HG03039 (cell line): ENCODE measurements around the gene ATP1A1.
A peak's percentile ranks its signal among the peaks of the same experiment; 100 is the strongest.

ENCODE experiments used
- ATAC-seq: cut with Tn5 transposase; IDR thresholded peaks from one replicate; pipeline ENCODE4 v1.9.1; 2021; ENCODE audit warnings: mild to moderate bottlenecking, moderate library complexity; ENCODE audit not compliant: unreplicated experiment

ATP1A1 gene

DNA sequence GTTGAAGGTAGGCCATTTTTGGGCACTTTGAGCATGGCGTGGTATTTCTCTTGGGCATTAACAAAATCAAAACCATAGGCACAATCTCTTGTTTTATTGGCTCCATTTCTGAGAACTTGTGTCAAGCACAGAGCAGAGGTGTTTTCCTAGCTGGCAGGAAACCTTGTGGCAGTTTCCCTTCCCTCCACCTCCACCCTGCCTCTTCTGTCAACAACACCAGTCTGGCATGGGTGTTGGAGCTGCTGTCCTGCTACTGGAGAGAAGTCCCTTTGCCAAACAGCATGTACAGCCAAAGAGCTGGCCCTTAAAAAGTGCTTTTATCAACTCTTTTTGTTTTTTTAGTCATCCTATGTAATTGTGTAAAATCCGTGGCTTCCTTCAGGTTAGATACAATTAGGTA lies 16.0 kb downstream of the ATP1A1 start:
- no peak for ATAC-seq

DNA sequence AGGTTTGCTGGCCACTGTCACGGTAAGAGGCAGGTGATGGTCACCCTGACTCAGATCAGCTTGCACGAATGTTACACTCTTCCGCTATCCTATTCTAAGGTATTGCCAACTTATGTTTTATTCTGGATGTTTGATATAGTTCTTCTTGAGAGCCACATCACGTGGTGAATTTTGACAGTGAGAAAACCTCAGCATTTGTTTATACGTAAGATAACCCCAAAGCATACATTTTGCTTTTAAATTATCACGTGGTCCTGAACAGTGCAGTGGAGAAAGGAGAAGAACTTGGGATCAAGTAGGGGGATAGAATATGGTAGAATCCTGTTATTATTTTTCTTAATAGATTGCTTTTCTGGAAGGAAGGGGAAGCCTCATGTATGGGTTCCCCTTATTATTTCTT lies 16.6 kb downstream of the ATP1A1 start:
- no peak for ATAC-seq

- peak; percentile 72 for ATAC-seq
Observed at GRCh38 chr1:116390195-116390594, 17.2 kb downstream of the ATP1A1 start.

DNA sequence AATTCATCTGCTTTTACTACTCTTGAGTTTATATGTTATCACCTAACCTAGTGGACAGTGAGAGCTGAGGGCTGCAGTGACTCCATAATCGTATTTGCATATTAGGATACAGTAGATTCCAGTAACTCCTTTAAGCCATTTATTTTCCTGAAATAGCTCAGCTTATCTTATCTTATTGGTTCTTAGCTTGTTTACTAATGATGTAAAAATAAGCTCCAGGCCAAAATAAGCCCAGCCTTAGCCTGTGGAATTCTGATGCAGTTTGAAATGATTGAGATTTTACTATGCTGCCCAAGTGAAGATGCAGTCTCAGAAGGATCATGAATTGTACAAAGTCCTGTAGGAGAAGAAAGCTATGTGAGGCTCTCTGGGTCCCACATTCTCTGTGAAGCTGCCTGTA lies 18.1 kb downstream of the ATP1A1 start:
- ATAC-seq: no peak

GRCh38 chr1:116392717-116393404 lies 19.8 kb downstream of the ATP1A1 start:
- no peak for ATAC-seq

DNA sequence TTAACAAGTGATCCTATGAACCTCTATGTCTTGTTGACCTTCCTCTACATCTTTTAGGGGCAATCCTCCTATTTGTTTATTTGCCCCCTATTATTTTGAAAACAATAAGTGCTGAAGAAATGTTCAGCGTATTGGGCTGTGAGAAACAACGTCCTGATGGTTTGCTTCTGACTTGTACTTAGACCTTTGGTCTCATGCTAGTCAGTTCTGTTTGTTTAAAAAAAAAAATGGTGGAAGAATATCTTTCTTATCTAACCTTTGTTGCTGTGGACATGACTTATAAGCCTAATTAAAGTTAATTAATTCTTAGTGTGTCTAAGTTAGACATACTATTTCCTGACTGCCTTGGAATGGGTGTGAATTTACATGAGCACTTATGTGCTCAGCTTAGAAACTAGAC lies 20.7 kb downstream of the ATP1A1 start:
- ATAC-seq: no peak

DNA sequence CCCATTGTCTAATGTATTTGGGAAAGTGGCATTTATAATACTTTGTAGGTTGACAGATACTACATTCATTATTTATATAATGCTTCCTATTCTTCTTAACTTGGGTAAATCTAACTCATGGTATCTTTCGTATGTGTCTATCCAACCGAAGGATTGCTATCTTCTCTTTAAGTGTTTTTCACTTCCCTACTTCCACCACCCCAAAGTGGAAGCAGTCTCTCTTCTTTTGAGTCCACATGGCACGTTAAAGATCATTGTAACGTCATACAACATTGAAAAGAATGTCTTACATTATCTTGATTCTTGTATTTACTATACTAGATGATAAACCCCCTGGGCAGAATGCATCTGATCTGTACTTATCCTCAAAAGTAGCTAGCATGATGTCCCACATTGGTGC lies 21.2 kb downstream of the ATP1A1 start:
- no peak for ATAC-seq

DNA sequence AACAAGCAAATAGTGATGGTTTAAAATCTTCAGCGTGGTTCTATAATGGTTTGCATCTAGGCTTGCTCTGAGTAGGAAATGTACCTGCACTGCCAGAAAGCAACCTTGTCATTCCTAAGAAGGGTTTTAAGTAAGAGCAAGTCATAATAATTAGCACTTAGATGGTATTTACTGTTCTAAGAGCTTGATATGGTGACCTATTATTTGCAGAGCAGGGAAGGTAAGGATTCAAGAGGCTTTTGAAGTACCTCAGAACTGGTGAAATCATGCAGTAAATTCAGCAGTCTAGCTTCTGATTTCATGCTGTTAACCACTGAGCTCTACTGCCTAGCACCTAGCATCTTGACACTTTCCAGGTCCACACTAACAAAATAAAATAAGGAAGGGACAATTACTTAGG lies 23.7 kb downstream of the ATP1A1 start:
- no peak for ATAC-seq

DNA sequence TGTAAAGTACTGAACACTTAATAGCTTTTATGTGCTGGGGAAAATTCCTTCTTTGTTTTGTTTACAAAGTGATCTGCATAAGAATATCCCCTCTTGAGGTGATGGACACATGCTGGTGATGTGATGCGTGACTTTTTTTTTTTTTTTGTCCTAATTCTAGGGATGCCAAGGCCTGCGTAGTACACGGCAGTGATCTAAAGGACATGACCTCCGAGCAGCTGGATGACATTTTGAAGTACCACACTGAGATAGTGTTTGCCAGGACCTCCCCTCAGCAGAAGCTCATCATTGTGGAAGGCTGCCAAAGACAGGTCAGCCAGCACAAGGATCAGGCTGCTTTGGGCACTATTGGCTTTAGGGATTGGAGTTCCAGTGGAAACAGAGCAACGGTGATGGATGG lies 24.7 kb downstream of the ATP1A1 start:
- ATAC-seq: no peak

DNA sequence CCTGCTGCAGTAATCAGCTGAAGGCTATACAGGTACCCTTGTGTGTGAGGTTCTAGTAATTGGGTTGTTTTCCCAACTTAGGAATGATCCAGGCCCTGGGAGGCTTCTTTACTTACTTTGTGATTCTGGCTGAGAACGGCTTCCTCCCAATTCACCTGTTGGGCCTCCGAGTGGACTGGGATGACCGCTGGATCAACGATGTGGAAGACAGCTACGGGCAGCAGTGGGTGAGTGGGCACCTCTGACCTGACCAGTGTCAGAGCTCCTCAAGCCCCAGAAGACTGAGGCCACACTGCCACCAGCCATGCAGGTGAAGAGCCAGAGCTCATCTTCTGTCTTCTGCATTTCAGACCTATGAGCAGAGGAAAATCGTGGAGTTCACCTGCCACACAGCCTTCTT lies 27.7 kb downstream of the ATP1A1 start:
- ATAC-seq: no peak

- ATAC-seq: no peak
Observed at GRCh38 chr1:116401646-116402176, 28.7 kb downstream of the ATP1A1 start.

- no peak for ATAC-seq
Observed at GRCh38 chr1:116402333-116402732, 29.3 kb downstream of the ATP1A1 start.

DNA sequence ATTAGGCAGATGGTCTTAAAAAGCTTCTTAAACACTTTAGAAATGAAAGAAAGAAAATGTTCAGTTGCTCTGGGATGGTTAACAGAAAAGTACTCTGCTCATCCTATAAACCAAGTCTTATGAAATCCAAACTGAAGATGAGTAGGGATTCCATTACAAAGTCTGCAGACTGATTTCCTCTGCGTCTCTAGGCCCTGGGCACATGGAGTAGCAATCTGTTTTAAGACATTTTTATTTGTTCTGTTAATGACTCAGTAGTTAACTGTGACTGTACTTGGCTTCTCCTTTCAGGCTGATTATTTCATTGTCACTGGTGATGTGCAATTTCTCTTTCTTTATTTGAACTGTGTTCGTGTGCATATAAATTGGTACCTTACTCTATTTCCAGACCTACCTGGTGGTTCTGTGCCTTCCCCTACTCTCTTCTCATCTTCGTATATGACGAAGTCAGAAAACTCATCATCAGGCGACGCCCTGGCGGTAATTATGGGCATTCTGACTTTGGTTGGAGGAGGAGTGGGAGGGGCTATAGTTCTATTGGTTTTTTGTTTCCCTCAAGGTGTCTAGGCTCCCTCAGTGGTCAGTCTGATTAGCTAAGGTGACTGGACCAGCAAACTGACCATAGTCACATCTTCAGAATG lies 30.6 kb downstream of the ATP1A1 start:
- no peak for ATAC-seq

DNA sequence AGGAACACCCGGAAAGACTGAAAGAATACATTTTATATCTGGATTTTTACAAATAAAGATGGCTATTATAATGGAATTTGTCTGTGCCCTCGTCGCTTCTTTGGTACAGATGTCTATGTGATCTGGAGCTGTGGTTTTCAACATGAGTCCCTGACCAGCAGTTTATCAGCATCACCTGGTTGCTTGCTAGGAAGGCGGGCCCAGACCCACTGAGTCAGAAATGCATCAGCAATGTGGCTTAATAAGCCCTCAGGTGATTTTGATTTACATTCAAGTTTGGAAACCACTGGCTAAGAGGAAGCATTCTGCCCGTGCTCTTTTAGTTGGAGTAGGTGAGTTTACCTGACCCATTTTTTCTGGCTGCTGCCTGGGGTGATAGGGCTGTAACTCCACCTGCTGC lies 31.7 kb downstream of the ATP1A1 start:
- ATAC-seq: no peak

- no peak for ATAC-seq
Observed at GRCh38 chr1:116405241-116406135, 32.4 kb downstream of the ATP1A1 start.

DNA sequence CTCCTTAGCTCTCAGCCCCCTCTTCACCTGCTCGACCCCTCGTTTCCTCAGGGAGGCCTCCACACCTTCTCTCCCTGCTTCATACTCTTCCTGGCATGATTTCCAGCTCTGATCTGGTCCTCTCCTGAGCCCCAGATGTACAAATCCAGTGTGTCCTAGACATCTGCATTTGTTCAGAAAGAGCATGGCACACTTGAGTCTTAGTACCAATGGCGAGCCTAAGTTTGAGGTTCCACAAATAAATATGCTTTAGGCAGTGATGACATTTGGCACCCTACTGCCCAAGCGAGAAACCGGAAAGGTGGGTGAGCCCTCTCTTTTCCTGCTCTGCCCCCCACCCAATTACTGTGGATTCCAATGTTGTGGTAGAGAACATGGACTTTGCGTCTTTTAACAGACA lies 34.0 kb downstream of the ATP1A1 start:
- no peak for ATAC-seq

DNA sequence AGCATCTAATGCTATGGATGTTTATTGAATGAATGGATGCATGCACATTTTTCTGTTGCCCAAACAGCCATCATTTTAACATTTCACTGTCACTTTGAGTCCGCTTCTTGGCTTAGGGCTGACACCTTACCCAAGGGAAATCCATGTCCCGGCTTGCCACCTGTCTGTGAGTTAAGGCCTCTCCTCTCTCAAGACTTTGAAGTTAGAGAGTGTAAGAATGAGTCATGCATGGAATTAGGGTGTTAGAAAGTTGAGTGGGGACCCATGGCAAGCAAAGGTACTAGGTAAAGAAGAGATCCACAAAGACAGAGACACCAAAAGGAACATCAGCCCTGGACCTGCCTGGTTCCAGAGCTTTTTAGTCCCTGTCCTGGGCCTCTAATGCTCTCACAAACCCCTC lies 35.1 kb downstream of the ATP1A1 start:
- ATAC-seq: no peak

- ATAC-seq: no peak
Observed at GRCh38 chr1:116408803-116409720, 36.0 kb downstream of the ATP1A1 start.

DNA sequence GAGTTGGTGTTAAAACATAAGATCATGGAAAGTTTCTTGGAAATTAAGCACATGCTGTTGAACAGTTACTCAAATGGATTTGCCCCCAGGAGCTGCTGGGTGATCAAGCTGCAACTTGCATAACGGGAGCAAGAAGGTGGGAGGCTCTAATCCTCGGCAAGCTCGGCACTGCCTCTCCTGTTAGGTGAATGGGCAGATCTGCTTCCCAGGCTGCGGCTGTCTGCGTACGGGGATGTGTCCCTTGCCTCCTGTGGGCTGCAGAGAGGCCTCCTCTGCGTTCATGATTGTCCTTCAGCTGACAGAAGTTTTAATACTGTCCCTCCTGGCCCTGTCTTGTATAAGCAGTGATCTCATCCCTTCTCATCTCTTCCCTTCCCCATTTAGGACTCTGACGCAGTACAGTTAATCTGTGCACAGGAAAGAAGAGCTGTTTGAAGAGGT lies 36.7 kb downstream of the ATP1A1 start:
- no peak for ATAC-seq

- no peak for ATAC-seq
Observed at GRCh38 chr1:116411784-116412479, 38.9 kb downstream of the ATP1A1 start.
